Thyroid gland (tissue), 4 donors: ENCODE measurements around the gene RHOC. TPM values are rescaled to one million over a fixed set of nuclear protein-coding genes. Genes with fewer than 3 reads are reported as not detected.

ENCODE experiments used
- DNase-seq, 2 donors: peaks; one replicate each; pipeline ENCODE4 v3.0.0-alpha.2; 2019
- H3K27ac ChIP-seq, 3 donors: fragments of 200-600 bp; sonication (generic); 1 replicate in 2 of 3; 2 replicates in 1 of 3; pipeline ENCODE4 v1.5.1; 2016 to 2019; ENCODE audit warnings: mild to moderate bottlenecking in 1 of 3, moderate library complexity in 1 of 3
- H3K27me3 ChIP-seq: fragments of 200-600 bp; sonication (generic); one replicate; pipeline ENCODE4 v1.5.1; 2019
- H3K36me3 ChIP-seq, 2 donors: fragments of 200-600 bp; sonication (generic); one replicate each; pipeline ENCODE4 v1.5.1; 2016 to 2019
- H3K4me1 ChIP-seq, 2 donors: fragments of 200-600 bp; sonication (generic); one replicate each; pipeline ENCODE4 v1.5.1; 2017 to 2019
- H3K4me3 ChIP-seq, 3 donors: fragments of 200-600 bp; sonication (generic); replicated peaks in 1 of 3; 1 replicate in 2 of 3; 2 replicates in 1 of 3; pipeline ENCODE4 v1.5.1; 2016; ENCODE audit warnings: mild to moderate bottlenecking in 1 of 3
- H3K9me3 ChIP-seq: fragments of 200-600 bp; sonication (generic); one replicate; pipeline ENCODE4 v1.5.1; 2017
- CTCF ChIP-seq, 6 experiments: fragments of 200-600 bp in 3 of 6; fragments of 450-650 bp in 3 of 6; sonication (generic) in 3 of 6; IDR thresholded peaks; one replicate each; pipeline ENCODE4 v1.5.1; 2016 to 2019; ENCODE audit warnings: antibody characterized with exemption in 6 of 6, mild to moderate bottlenecking in 2 of 6, inconsistent platforms in 1 of 6, moderate library complexity in 1 of 6
- POLR2A ChIP-seq, 2 donors: fragments of 450-650 bp; IDR thresholded peaks; one replicate each; pipeline ENCODE4 v1.6.1; 2017; ENCODE audit warnings: antibody characterized with exemption in 2 of 2, mild to moderate bottlenecking in 2 of 2, moderate library complexity in 1 of 2
- WGBS, 2 donors: methylation state at CpG; one replicate each; pipeline ENCODE4 v1.1.5; 2017; 5-methylcytosine and 5-hydroxymethylcytosine counted together
- intact Hi-C: fragments of 100-400 bp; cut with DNase I; formaldehyde crosslinking; loops from one replicate; pipeline ENCODE4 v1.15.1; 2023
- total RNA-seq, 4 donors: library from RNA; depleted of rRNA; stranded (reverse); fragments of >200 nt; gene quantifications; one replicate each; pipeline ENCODE4 v1.2.3, GENCODE V29; 2016

Gene RHOC
- total RNA-seq, 4 donors from 2014 or later, result 125 to 188 (median 175) TPM

- Histone ChIP-seq H3K4me3 (no peak overlapping the region), H3K36me3 (peaks cover 3 to 4% of the 10 kb centered on the region in 2 donors), H3K27ac (peak overlapping the region in 2 of 3 donors; percentile 3 to 79), H3K27me3 (no peaks in the 10 kb centered on the region), H3K9me3 (no peaks in the 10 kb centered on the region), H3K4me1 (peaks cover 31 to 68% of the 10 kb centered on the region in 2 donors)
- intact Hi-C loops, result loop anchor here (10.0 kb wide), 2 partner anchors 198 to 238 kb away; partner anchors contain the start of gene WNT2B
- 85% methylated on average over 10 to 11 of the region's 12 CpGs for WGBS, 2 donors
- DNase-seq, result no peak
- TF ChIP-seq POLR2A (IDR thresholded peaks at IDR 0.05), result no peak
- TF ChIP-seq CTCF (IDR thresholded peaks at IDR 0.05), result no peak
These were observed 4.3 kb downstream of the RHOC start for GRCh38 chr1:112702420-112703261.

GRCh38 chr1:112702067-112702395, 4.9 kb downstream of the RHOC start:
- intact Hi-C loops, result loop anchor here (10.0 kb wide), 2 partner anchors 197 to 237 kb away; partner anchors contain the start of gene WNT2B
- Histone ChIP-seq H3K4me3 (no peak overlapping the region), H3K36me3 (peaks cover 3 to 4% of the 10 kb centered on the region in 2 donors), H3K27me3 (no peaks in the 10 kb centered on the region), H3K4me1 (peaks cover 31 to 65% of the 10 kb centered on the region in 2 donors), H3K9me3 (no peaks in the 10 kb centered on the region), H3K27ac (peak overlapping the region in 2 of 3 donors; percentile 79 to 83)
- DNase-seq, result no peak
- WGBS, 2 donors, result 79 to 80% methylated on average over 3 of the region's 3 CpGs
- TF ChIP-seq POLR2A (IDR thresholded peaks at IDR 0.05) (no peak), CTCF (IDR thresholded peaks at IDR 0.05) (no peak)

- no peak for DNase-seq
- peak overlapping the region; percentile 65 to 83 (median 79) for H3K27ac ChIP-seq
- no peak for TF ChIP-seq CTCF (IDR thresholded peaks at IDR 0.05)
- TF ChIP-seq POLR2A (IDR thresholded peaks at IDR 0.05), result no peak
- H3K9me3 ChIP-seq, result no peaks in the 10 kb centered on the region
- H3K4me1 ChIP-seq, result peaks cover 31 to 65% of the 10 kb centered on the region in 2 donors
- intact Hi-C loops, result loop anchor here (10.0 kb wide), 2 partner anchors 197 to 237 kb away; partner anchors contain the start of gene WNT2B
- peaks cover 4 to 9% of the 10 kb centered on the region in 2 donors for H3K36me3 ChIP-seq
- H3K27me3 ChIP-seq, result no peaks in the 10 kb centered on the region
- H3K4me3 ChIP-seq, result no peak overlapping the region
- WGBS, 2 donors, result 74 to 84% methylated on average over 17 of the region's 17 CpGs
These were observed 5.5 kb downstream of the RHOC start for GRCh38 chr1:112701227-112702066.

- Histone ChIP-seq H3K36me3 (peaks cover 4 to 11% of the 10 kb centered on the region in 2 donors), H3K27ac (peak overlapping the region; percentile 65 to 83 (median 79)), H3K9me3 (no peaks in the 10 kb centered on the region), H3K4me3 (no peak overlapping the region), H3K4me1 (peaks cover 26 to 60% of the 10 kb centered on the region in 2 donors), H3K27me3 (no peaks in the 10 kb centered on the region)
- 41 to 56% methylated on average over 6 to 7 of the region's 7 CpGs for WGBS, 2 donors
- intact Hi-C loops, result loop anchor here (10.0 kb wide), 2 partner anchors 196 to 236 kb away; partner anchors contain the start of gene WNT2B
- no peak for TF ChIP-seq CTCF (IDR thresholded peaks at IDR 0.05)
- peak in 1 of 2 donors; percentile 29 for TF ChIP-seq POLR2A (IDR thresholded peaks at IDR 0.05)
- DNase-seq, result peak; percentile 86 to 92
These were observed 6.4 kb downstream of the RHOC start for GRCh38 chr1:112700290-112701226.
